ENCODE measurements around the gene NEK5.
"Not testable (repeated sequence)": the region's sequence is repeated elsewhere in the genome, so short reads cannot be mapped to it uniquely, and the experiment has no call there.

NEK5 gene

DNA sequence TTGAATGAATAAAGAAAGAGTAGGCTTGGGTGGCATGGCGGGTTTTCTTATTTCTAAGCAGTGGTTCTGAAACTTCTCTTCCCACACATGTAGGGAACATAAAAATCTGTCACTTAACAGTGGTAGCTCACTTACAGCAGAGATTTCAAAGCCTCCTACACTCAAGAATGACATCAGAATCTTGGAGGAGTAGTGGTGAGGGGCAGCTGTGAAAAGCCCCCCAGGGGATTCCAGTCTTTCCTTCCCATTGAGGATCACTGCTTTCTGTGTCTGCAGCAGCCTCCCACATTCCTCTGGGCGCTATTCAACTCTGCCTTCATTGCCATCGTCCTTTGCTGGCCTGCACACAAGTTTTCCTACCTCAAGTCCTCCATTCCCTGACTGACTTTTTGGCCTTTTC, 8.6 kb upstream of the NEK5 start:
- no peak for DNase-seq

DNA sequence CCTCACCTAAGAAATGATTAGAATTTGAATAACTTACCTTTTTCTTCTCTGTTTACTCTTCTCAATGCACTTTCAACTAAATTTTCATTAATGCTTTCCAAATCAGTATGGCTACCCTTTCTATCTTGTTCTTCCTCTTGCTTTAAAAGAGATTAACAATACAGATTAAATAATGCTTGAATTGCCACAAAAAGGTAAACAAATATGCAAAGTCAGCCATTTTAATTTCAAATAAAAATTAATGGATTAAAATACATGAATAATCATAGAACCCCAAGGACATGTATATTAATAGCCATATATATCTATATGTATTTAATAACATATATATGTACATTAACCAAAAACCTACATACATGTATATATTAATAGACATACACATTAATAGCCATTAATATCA, 7.9 kb upstream of the NEK5 start:
- DNase-seq: no peak

DNA sequence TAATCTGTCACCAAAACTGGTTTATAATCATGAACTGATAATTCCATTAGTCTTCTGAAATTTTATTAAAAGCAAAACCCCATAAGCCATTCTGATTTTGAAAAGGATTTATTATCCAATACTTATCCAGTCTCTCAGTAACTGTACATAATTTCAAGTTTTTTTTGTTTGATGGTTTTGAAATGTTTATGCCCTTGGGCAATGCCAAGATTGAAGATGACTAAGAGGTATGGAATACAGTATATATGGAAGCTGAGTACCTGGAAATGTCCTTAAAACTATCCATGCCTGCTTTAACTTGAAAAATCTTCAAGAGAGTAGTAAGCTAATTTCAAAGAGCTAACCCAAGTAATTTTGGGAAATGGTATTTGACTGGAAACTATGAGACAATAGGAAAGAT, 1.8 kb upstream of the NEK5 start:
- no peak for DNase-seq

DNA sequence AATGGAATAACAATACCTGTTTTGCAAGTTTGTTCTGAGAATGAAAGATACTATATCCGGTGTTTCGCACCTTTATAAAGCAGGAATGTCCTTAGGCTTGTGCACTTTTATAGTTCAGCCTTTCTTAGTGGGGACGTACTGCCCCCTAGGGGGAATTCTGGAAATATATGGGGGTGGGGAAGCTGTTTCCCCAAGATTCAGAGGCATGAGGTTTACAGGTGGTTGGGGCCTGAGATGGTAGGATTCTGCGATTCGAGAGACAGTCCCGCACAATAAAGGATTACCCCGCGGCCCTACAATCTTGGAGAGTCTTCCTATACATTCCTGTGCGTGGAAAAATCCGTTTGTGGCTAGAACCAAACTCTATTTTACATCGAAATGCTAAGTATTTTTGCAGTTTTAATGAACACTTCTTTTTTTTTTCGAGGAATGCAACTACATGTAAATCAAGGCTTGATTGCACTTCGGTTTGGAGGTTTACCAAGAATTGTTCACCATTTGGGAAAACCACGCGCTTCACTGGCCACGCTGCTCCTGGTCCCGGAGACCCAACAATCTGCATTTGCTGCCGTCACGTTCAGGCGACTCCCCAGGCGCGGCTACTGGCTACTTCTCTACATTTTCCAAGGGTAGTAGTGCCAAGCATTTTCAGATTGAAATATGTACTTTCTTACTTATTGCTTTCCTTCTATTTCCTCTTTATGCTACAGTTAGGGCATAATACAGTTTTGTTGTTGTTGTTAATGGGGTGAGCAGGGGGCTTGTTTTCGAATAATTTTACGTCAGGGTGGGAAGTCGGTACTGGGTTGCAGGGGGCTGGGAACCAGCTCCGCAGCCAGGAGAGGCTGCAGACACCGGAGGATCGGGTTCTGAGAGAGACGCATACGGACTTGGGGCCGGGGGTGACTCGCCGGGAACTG, 830 bp downstream of the NEK5 start:
- peak; percentile 77 for DNase-seq

DNA sequence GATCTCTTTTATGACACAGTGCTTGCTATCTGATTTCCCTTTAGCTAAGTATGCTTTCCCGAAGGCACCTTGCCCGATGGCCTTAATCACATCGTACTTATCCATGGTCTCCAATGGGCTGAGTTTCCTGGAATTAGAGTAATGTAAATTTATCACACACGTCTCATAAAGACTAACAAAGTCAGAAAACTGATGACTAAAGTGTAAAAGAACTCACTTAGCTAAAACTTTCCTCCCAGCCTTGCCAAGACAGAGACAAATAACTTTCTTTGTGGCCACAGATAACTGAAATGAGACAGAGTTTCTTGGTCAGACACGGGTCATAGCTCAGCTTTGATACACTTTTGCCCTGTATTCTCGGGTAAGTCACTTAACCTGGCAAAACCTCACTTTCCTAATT, 1.5 kb downstream of the NEK5 start:
- no peak for DNase-seq

DNA sequence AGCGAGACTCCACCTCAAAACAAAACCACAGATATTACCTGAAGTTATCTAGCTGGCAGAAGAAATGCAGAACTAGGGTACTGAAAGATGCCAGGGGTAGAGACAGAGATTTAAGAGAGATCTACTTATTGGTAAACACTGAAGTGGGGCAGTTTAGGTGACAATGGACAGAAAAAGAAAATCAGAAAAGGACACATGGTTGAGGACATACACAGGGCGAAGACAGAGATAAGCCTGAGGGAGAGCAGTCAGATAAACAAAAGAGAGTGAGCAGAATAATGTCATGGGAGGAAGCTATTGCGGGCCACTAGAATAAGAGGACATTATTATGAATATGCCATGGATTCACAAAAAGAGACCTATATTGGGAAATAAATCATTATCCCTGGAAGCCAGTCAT, 3.3 kb downstream of the NEK5 start:
- no peak for DNase-seq

DNA sequence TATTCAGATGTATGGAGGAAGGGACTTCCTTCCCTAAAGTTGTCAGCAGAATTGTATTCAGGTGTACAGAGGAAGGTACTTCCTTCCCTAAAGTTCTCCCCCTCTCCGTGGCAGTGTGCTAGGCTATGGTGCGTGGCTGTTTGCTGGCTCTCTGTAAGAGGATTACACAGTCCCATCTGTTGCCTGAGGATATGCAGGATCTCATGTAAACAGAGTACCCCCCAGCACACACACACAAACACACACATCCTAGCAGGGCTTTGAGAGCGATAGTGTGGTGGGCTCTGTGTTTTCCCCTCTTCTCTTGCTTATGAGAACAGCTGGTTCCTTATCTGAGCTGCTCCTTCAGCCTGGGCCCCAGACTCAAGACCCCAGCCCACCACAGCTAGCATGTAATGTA, 10.3 kb downstream of the NEK5 start:
- peak; percentile 64 for DNase-seq

DNA sequence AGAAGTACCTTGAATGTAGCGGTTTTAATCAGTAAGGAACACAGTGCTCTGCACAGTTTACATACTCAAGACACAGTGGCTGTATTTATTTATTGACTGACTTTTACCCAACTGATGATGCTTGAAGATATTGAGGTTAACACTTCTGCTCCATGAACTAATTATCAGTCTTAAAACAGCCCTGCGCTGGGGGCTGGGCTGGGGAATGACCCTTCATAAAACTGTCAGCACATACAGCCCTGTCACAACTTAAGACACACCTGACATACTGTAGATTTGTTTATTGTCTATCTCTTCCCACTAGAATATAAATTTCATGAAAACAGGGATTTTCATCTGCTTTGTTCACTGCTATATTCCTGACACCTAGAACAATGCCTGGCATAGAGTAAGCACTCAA, 10.8 kb downstream of the NEK5 start:
- DNase-seq: no peak

DNA sequence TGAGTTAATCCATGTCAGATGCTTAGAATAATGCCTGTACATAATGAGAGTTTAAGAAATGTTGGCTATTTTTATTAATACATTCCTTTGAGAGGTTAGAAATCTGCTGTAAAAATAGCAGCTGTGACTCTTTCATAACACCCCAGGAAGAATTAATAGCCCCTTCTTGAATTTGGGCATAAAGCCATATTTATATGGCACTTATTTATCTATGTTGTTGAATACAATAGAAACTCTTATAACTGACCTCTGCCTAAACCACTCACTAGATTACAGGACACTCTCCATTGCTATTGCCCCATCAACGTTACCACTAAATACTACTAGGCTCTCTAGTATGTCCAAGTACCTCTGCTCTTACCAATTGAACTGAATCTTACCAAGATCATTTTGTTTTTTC, 16.3 kb downstream of the NEK5 start:
- no peak for DNase-seq

DNA sequence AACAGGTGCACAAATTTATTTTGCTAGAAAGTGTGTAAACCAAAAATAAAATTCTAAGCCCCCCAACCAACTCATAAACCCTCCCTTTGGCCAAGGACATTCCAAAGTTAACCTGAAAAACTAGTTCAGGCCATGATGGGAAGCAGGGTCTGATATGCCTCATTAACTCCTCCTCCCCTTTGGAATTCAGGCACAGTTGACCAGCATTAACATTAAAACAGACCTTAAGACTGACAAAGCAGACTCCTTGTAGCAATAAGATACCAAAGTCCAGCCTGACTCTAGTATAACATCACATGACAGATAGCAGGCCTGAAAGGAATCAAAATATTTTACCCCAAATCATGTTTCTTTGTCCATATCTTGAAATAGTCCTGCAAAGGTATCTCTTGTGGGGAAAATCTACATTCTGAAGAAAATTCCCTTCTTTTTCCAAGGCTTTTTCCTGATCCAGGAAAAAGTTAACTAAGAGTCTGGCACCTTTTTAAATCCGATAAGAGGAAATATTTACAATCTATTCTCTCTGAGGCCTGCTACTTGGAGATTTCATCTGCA, 19.7 kb downstream of the NEK5 start:
- no peak for DNase-seq

DNA sequence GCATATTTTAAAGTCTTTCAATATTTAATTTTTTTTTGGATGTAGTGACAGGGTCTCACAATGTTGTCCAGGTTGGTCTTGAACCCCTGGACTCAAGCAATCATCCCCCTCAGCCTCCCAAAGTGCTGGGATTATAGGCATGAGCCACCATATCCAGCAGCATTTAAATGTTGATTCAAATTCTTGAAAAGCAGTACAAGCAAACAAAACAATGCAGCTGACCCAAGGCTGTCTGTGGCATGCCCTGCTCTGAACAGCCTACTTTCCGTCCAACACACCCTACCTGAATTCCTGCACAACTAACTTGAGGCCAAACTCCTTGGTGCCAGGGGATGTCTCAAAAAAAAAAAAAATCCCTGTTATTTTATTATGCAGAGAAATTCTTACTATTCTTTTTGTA, 23.0 kb downstream of the NEK5 start:
- no peak for DNase-seq

DNA sequence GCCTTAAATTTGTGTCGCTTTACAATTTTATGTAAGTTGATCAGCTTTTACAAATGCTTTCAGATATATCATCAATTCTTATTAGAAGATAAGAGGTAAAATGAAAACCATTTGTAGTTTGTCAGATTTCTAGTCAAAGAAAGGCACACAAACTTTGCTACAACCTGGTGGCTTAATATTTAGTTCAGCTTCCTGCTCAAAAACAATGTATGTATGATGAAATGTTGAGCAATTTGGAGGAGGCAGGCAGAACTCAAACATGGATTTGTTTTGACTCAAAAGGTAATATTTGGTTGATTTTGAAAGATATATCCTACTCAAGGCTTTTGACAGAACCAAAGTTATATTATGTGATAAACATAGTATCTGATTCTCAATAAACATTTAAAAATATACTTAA, 24.2 kb downstream of the NEK5 start:
- DNase-seq: no peak

DNA sequence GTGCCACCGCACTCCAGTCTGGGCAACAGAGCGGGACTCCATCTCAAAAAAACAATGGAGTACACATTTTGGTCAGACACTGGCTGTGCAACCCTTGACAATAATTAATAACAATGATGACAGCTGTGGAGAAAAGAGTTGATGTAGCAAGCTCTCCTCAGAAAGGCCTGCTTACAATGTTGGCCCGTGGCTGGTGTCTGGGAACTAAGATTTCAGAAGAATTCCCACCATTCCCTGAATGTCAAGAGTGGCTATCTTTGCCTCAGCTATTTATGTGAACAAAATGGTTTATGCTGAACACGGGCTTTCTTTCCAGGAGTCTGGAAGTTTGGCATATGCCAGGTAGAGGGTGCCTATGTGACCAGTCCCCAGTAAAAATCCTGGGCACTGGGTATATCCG, 25.5 kb downstream of the NEK5 start:
- no peak for DNase-seq

DNA sequence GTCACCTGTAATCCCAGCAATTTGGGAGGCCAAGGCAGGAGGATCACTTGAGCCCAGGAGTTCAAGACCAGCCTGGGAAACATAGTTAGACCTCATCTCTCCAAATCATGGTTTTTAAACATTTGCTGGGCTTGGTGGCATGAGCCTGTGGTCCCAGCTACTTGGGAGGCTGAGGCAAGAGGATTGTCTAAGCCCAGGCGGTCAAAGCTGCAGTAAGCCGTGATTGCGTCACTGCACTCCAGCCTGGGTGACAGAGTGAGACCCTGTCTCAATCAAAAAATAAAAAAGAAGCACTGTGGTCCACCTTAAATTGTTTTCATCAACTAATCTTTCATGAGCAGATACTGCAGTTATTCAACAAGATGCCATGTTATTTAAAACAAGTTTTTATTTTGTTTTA, 26.4 kb downstream of the NEK5 start:
- DNase-seq: not testable (repeated sequence)

DNA sequence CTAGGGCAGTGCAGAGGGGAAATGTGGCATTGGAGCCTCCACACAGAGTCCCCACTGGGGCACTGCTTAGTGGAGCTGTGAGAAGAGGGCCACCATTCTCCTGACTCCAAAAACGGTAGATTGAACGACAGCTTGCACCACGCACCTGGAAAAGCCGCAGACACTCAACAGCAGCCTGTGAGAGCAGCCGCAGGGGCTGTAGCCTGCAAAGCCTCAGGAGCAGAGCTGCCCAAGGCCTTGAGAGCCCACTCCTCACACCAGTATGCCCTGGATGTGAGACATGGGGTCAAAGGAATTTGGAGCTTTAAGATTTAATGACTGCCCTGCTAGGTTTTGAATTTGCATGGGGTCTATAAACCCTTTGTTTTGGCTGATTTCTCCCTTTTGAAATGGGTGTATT, 31.7 kb downstream of the NEK5 start:
- DNase-seq: no peak

DNA sequence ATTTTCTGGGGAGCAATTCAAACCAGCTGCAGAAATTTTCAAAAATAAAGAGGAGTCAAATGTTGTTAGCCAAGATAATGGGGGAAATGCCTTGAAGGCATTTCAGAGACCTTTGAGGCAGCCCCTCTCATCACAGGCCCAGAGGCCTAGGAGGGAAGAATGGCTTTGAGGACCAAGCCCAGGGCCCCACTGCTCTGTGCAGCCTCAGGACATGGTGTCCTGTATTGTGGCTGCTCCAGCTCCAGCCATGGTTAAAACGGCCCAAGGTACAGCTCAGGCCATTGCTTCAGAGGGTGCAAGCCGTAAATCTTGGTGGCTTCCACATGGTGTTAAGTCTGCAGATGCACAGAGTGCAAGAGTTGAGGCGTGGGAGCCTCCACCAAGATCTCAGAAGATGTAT, 32.1 kb downstream of the NEK5 start:
- no peak for DNase-seq

DNA sequence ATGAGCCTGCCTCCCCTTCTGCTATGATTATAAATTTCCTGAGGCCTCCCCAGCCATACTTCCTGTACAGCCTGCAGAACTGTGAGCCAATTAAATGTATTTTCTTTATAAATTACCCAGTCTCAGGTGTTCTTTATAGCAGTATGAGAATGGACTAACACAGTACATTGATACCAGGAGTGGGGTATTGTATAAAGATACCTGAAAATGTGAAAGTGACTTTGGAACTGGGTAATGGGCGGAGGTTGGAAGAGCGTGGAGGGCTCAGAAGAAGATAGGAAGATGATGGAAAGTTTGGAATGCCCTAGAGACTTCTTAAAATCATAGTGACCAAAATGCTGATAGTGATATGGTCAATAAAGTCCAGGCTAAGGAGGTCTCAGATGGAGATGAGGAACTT, 32.8 kb downstream of the NEK5 start:
- DNase-seq: no peak

DNA sequence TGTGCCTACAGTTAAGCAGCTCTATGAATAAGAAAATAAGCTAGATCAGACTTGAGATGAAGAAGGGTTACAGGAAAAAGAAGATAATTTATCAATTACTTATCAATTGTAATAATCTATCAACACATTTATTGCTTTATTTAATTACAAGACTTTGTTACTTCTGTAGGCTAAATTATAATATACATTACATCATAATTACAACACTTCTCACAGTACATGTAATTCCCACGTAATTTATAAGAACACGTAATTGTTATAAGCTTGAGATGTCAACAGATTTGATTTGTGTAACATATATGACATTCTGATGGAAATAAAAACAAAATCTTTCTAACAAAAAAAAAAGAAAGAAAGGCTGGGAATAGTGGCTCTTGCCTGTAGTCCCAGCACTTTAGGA, 36.8 kb downstream of the NEK5 start:
- no peak for DNase-seq

DNA sequence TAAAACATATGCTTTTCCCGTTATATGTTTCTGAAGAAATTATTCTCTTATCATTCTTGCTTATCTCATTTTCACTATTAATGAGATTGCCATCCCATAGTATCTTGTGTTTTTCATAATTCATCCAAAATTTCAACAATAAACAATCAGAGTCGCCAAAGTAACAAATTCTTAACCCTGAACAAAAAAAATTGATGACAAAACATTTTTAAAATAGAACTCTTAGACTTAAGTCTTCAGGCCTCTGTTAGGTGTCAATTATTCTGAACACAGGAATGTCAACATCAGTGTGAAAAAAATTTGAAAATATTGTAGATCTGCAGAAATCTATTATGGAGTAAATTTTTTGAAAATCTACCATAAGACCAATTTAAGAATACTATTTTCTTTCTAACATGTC, 37.4 kb downstream of the NEK5 start:
- DNase-seq: no peak

DNA sequence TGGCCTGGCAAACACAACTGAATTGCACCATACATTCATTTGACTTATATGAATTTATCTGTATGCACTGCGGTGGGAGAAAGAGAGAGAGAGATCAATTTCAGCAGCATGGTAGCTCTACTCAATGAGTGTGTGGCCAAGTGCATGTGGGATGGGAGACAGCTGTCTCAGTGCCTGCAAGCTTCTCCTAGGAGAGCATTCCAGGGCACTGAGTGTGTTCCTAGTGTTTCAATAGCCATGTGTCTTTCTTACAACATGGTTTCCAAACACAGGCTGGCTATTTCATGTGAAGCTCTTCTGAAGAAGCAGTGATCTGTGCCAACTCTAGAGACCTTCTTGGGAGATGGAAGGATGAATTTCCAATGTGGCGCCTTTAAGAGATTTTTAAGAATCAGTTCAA, 43.5 kb downstream of the NEK5 start:
- no peak for DNase-seq

DNA sequence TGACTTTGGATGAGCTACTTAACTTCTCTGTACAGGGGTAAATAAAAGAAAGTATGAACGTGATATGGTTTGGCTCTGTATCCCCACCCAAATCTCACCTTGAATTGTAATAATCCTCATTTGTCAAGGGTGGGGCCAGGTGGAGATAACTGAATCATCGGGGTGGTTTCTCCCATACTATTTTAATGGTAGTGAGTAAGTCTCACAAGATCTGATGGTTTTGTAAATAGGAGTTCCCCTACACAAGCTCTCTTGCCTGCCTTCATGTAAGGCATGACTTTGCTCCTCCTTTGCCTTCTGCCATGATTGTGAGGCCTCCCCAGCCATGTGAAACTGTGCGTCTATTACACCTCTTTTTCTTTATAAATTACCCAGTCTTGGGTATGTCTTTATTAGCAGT, 43.9 kb downstream of the NEK5 start:
- not testable (repeated sequence) for DNase-seq

DNA sequence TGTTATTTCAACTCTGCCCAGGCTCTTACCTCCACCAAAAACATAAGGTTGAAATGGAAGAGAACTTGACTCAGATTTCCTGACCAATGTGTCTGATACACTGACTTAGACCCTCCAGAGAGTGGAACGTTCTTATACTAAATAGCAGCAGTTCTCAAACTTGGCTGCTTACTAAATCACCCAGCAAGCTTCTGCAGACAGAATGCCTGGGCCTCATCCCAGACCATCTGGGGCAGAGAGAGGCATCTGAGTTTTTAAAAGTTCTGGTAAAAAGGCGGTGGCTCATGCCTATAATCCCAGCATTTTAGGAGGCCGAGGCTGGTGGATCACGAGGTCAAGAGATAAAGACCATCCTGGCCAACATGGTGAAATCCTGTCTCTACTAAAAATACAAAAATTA, 46.3 kb downstream of the NEK5 start:
- no peak for DNase-seq

DNA sequence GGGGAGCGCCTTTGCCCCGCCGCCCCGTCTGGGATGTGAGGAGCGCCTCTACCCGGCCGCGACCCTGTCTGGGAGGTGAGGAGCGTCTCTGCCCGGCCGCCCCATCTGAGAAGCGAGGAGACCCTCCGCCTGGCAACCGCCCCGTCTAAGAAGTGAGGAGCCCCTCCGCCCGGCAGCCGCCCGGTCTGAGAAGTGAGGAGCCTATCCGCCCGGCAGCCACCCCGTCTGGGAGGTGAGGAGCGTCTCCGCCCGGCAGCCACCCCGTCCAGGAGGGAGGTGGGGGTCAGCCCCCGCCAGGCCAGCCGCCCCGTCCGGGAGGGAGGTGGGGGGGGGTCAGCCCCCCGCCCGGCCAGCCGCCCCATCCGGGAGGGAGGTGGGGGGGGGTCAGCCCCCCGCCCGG, 49.0 kb downstream of the NEK5 start:
- not testable (repeated sequence) for DNase-seq

DNA sequence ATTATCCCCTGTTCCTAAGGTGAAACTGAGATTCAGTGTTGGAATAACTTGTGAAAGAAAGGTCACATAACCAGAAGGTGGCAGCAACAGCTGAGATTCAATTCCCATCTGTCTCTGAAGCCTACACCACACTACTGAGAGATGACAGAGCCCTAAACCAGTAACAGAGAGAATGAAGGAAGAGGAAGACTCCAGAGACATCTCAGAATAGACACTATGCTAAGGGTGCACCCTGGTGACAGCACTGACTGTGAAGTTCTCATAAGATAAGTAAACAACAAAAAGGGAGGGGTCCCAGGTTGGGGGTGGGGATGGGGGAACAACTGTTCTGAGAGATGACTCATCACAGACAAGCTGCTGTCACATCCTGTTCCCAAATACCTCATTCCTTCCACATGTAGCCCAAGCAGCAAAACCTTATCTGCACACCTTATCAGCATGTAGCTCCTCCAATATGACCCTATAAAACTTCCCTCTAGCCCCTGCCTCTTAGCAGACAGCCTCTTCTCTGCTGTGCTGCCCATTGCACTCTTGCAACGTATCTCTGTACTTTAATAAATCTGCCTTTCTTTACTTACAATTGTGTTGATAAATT, 57.8 kb downstream of the NEK5 start:
- DNase-seq: peak; percentile 77

DNA sequence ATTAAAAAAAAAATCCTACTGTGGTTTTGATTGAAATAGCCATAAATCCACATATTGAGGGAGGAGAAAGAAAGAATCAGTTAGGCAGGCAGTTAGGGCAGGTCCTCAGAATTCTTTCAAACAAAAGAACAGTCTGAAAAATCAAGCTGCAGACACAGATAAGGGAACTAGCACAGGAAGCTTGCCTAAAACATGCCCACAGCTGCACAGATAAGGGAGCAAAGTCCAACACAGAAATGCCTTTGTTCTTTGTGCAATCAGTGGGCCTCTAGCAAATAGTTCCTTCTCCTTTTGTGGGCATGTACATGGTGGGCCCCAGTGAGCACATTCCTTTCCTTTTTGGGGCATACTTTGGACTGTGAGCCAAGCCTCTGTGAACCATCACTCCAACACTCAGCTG, 61.6 kb downstream of the NEK5 start:
- no peak for DNase-seq
